Measurements from ENCODE around the gene SV2C. TPM values are rescaled to one million over a fixed set of nuclear protein-coding genes. Genes with fewer than 3 reads are reported as not detected.

SV2C gene
- polyA plus RNA-seq, 1 donor = 0.08 TPM

- DNase-seq (ENCODE audit: low read depth) = no peak
Measured at GRCh38 chr5:76165711-76166374, 82.7 kb downstream of the SV2C start.

GRCh38 chr5:76166886-76167576 is 83.8 kb downstream of the SV2C start:
- no peak for DNase-seq (ENCODE audit: low read depth)

DNA sequence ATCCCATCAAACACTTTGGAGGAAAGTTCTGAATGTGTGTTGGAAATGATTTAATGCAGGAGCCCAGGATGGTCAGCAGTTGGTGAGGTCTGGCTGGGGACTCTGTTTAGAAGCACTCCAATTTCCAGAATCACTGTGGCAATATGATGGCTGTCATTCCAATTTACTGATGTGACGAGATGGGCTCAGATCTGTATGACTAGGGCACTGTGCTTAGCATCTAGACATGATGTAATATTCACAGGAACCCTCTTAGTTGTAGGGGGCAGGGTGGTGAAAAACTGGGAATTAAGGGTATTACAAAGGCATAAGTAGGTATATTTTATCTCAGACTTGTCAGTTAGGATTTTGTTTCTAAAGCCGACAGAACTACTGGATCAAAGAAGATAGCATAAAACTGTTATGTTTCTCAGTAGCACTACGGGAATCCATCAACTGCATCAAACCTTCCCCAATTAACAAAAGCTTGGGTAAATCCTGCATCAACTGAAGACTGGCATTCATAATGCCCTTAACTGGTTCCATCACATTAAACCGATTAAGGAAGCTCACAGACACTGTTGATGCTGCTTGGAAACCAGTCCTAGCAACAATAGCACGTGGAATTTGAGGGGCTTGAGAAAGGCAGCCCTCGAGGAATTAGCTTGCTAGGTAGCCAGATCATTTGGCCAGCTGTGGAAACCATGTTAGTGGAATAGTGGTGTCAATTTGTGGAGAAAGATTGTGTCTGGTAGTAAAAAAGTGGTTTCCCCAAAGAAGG is 86.1 kb downstream of the SV2C start:
- DNase-seq (ENCODE audit: low read depth) = no peak

GRCh38 chr5:76174101-76174500 is 90.9 kb downstream of the SV2C start:
- DNase-seq (ENCODE audit: low read depth) = no peak

DNA sequence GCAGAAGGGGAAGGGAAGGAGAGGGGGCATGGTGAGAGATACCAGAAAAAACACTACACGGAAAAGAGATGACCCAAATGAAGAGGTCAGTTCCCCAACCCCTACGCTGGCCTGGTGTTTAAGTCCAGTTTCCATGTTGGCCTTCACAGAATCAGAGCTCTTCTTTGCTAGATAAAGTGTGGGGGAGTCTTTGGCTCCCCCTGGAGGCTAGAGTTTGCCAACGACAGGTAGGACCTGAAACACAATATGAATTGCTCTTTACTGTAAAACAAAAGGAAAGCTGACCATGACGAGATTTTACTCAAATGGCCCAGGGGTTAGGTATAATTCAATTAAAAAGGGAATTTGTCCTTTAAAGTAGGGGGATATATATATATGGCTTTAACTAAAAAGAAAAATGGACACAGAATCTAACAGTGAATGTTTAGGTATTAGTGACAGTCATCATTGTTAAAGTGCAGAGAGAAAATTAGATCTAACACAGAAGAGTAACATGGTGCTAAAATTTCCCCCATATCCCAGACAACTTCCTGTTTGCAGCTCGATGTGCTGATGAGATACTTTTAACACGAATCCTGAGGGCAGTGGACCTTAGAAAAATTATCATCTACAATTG is 92.0 kb downstream of the SV2C start:
- DNase-seq (ENCODE audit: low read depth) = no peak

DNA sequence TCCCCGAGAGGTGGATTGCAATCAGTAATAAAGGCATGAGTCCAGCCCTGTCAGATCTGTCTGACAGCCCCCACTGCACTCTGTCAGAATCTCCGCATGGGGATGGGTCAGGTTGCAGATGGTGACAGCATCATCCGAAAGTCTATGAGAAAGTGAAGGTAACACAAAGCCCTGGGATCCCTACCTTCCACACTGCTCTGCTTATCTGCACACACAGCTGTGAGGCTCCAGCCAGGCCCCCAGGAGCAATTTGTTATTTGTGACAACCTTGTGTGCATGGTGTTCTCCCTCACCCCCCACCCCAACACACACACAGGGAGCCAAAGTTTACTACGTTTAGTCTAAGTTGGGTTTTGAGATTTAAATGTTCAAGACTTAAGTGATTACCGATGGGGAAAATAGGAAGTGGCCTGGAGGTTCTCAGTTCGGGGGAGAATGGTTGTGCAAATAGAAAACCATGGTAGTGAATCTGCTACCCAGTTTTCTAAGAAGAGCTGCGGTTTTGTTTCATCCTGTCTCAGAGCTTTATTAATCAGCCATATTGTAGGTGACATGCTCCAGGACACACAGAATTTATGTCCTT is 92.7 kb downstream of the SV2C start:
- DNase-seq (ENCODE audit: low read depth) = no peak

GRCh38 chr5:76177978-76178377 is 94.8 kb downstream of the SV2C start:
- DNase-seq (ENCODE audit: low read depth) = no peak

DNA sequence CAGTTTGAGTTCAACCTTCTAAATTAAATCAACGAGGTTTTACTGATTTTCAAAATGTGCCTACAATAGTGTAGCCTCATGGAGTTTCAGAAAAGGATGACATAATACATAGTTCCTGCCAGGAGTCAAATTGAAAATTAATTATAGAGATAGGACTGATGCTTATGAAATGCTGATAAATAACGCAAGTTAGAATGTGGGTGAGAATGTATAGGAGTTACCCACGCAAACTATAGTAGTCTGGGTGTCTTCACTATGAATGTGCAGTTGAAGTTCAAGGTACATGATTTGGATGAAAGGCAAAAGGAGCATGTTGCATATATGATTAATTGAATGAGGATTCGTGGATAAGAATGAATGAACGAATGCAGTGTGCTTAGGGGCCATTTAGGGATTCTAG is 95.7 kb downstream of the SV2C start:
- DNase-seq (ENCODE audit: low read depth) = no peak

DNA sequence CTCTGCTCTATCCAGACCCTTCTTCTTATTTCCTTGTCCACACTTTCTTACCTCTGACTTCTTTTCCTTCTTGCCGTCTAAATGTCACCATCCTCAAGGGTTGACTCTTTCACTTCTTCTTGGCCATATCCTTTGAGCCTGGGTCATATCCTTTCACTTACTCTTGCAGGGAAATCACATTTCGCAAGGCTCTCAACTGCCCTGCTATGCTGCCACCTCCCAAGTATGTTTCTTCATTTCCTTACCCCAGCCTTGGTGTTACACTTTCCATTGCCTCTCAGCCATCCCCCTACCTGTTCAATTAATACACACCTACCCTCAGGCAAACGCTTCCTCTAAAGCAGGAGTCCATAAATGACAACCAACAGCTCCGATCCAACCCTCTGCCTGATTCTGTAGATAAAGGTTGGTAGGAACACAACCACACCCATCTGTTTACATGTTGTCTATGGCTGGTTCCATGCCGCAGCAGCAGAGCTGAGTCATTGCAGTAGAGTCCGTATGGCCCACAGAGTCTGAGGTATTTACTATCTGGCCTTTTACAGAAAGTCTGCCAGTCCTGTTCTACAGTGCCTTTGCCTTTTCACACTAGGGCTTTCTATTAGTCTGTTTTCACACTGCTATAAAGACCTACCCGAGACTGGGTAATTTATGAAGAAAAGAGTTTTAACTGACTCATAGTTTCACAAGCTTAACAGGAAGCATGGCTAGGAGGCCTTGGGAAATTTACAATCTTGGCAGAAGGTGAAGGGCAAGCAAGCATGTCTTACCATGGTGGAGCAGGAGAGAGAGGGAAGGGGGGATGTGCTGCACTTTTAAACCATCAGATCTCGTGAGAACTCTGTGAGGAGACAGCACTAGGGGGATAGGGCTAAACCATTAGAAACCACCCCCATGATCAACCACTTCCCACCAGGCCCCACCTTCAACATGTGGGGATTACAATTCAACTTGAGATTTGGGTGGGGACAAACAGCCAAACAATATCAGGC is 97.9 kb downstream of the SV2C start:
- no peak for DNase-seq (ENCODE audit: low read depth)

DNA sequence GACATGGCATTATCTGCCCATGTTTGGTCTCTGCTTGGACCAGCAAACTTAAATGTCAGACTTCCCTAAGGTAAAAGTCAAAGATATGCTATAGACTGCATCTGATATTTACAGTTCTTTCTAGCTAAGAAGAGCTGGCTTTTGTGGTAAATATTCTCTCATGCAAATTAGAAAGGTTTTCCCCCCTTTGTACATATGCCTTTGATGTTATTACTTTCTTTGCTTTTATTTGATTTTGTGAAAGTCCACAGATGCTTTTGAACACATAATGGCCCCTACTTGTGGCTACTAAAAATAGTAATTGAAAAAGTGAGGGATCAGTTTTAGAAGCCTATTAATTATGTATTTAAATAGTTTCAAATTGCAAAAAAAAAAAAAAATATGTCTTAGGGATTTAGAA is 104.2 kb downstream of the SV2C start:
- DNase-seq (ENCODE audit: low read depth) = no peak

DNA sequence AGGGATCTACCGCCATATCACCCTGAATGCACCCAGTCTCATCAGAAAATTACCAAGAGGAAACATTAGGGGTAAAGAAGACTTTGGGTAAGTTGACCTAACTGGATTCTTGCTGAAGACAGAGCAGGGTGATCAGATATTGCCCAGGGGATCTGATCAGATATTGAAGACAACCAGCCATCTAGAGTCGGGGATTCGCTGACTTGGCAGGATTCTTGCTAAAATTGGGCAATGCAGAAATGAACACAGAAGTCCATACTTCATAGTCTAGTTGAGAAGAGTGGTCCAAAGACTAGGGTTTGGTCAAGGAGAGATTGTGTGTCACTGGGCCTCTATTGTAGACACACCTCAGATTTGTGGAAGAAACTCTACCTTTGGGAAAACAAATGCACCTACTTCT is 107.2 kb downstream of the SV2C start:
- DNase-seq (ENCODE audit: low read depth) = no peak

DNA sequence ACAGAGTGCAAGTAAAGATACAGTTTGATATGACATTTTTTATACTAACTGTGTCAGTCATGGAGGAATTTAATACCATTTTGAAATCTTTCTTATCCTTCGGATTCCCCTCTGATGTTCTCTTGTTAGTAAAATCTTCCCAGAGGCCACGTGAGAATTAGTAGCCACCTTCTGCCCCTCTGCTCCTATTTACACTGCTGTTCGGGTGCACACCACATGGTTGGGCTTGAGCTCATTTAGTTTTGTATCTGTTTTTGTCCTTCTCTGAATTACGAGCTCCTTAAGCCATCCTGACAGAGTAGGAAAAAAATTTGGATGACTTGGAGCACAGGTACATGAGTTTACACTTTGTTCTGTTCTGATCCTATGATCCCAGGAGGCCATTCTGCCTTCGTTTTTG is 109.7 kb downstream of the SV2C start:
- DNase-seq (ENCODE audit: low read depth) = no peak

DNA sequence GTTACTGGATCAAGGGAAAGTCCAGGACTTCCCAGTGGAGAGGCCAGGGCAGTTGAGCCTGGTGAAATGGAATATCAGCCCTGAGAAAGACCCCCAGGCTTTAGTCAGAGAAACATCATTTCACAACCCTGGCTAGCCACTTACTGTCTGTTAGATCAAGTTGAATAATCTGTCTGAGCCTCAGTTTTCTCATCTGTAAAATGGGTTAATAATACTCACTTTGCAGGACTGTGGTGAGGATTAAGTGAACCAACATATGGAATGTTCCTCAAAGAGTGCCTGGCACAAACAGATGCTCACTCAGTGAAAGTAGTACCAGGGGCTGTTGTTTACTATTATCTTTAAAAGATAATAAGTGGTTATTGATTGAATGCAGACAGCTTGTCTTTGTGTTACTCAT is 110.5 kb downstream of the SV2C start:
- no peak for DNase-seq (ENCODE audit: low read depth)

DNA sequence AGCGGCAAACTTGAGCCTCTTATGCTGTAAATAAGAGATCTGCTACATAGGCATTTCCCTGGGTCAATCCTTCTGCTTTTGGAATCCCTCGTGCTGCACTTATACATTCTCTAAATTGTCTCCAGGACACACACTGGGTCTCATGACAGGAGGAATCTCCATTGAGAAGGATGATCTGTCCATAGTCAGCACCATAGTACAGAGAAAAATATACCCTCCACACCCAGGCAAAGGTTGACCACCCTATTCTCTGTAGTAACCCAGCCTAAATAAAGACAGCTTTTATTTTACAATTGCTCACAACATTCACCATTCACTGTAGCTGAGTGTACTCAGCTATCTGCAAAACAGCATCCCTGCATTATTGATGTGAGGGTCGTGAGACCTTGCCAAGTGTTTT is 111.2 kb downstream of the SV2C start:
- no peak for DNase-seq (ENCODE audit: low read depth)

DNA sequence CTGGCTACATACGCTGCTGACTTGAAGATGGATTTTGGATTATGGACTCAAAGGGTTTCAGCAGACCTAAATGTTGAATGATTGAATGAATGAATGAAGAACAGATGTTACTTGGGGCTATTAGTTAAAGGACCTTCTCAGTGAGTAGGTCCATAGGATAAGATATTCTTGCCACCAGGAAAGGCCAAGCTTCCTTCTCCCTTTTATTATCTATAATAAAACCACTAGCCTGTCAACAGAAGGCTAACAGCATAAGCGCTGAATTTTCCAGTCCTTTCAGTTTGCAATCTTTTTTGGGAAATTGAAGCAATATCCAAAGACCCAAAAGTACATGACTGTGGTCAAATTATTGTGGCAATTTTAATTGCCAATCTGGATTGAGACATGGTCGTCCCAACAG is 113.3 kb downstream of the SV2C start:
- DNase-seq (ENCODE audit: low read depth) = no peak

GRCh38 chr5:76196886-76197489 is 113.8 kb downstream of the SV2C start:
- DNase-seq (ENCODE audit: low read depth) = no peak

GRCh38 chr5:76197726-76198125 is 114.5 kb downstream of the SV2C start:
- DNase-seq (ENCODE audit: low read depth) = no peak

DNA sequence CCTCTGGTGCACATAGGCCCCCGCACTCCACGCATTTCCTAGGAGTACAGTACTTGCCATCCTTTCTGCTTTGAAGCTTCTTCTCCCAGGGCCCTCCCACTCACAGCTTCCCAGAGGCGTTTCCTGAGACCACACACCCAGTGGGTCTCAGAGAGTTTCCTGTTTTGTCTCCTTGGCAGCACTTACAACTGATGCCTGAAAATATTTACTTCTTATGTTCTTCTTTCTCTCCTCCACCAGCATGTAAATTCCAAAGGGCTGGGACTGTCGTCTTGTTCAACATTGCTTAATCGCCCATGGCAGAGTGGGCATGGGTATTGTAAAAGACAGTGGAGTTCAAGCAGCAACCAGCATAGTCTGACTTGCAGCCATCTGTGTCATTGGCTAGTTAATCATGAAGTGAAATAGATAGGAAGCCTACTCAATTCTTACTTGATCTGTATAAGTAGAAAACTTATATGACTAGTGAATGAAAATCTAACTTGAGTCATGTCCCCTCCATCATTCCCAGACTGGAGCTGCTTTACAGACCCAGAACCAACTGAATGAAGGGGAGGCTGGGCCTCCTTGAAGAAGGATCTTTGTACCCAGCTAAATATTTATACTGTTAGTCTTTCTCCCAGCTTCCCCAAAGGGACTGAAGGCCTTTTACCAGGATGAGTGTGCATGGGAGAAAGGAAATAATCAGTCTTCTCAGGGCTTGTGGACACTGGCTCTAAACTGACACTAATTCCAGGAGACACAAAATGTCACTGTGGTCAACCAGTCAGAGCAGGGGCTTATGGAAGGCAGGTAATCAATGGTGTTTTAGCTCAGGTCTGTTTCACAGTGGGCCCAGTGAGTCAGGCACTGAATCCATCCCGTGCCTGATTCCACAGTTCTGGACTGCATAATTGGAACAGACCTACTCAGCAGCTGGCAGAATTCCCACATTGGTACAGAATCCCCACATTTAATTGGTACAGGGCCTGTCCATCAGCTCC is 116.4 kb downstream of the SV2C start:
- no peak for DNase-seq (ENCODE audit: low read depth)

DNA sequence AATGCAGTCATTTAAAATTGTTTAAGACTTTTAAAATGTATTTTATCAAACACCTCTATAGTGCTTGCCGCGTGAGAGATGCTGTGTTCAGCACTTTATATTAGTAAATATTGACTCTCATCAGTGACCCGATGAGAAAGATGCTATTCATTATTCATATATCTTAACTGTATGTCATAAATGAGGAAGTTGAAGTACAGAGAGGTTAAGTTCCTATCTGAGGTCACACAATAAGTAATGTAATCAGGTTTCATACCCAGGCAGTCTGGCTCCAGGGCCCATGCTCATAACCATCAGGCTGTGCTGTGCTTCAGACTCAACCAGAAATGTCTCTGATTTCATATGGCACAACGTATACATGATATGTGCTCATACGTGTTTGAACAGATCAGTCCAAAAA is 119.0 kb downstream of the SV2C start:
- DNase-seq (ENCODE audit: low read depth) = no peak

Data from forelimb muscle (tissue), 1 donor.